ENCODE results near the gene MCC.

MCC gene

GRCh38 chr5:113243349-113243664, 244.9 kb downstream of the MCC start (continued):
- TF ChIP-seq ZNF704 (tag by site-specific recombination; IDR thresholded peaks at IDR 0.05) (no peak), SP3 (tag by site-specific recombination; IDR thresholded peaks at IDR 0.05) (no peak), ZSCAN5A (tag by site-specific recombination; IDR thresholded peaks at IDR 0.05) (no peak), REST (tag by site-specific recombination; IDR thresholded peaks at IDR 0.05) (no peak), REPIN1 (tag by site-specific recombination; IDR thresholded peaks at IDR 0.05; ENCODE audit: low read depth) (no peak)

DNA sequence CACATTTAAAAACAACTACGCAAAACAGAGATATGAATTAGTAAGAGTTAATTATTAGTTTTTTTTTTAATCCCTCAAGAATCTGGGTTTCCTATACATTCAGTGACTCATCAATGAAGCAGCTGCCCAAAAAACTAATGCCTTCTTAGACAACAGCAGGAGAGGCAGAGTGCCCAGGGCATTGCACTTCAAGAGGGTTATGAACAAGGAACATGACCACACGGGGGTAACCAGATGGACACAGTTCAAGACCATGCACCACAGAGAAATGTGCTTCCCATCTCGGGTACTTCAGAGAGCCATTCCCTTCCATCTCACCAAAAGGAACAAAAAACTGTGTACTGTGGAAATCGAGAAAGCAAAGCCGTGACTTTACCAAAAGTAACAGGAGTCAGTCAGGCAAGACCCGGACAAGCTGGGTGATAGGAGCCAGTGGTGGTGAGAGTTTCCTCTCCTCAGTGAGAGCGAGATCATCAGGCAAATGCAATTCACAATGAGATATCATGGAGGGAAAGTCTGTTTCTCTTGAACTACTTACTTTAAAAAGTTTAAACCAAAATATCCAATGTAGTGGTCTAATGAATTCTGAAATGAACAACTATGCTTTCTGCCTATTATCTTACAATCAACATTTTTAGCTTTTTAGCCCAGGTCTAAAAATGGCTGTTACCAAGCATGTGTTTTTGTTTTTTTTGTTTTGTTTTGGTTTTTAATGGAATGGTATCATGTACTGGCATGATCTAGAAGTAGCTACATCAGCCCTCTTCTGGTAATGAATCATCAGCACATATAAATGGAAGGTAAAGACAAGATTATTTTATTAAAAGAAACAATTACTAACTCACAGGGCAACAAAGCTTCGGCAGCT, 245.5 kb downstream of the MCC start:
- CTCF ChIA-PET: interaction anchor here (0.5 kb wide), 1 partner anchor 32 kb away, joined by 3 read pairs; no protein-coding TSS in a partner anchor
- no peak for TF ChIP-seq PRDM1 (tag by site-specific recombination; IDR thresholded peaks at IDR 0.05)
- TF ChIP-seq ZNF660 (tag by site-specific recombination; IDR thresholded peaks at IDR 0.05): no peak
- TF ChIP-seq HOXC10 (CRISPR knock-in tag; IDR thresholded peaks at IDR 0.05): no peak
- TF ChIP-seq PRDM2 (tag by site-specific recombination; IDR thresholded peaks at IDR 0.05; ENCODE audit: borderline replicate concordance): no peak
- no peak for TF ChIP-seq GFI1B (tag by site-specific recombination; IDR thresholded peaks at IDR 0.05)
- TF ChIP-seq PRDM10 (tag by site-specific recombination; IDR thresholded peaks at IDR 0.05): 0 out of 2 replicates have a peak, but pooled peaks have one; percentile 9
- no peak for TF ChIP-seq ZSCAN5A (tag by site-specific recombination; IDR thresholded peaks at IDR 0.05)
- TF ChIP-seq ZNF16 (tag by site-specific recombination; IDR thresholded peaks at IDR 0.05; ENCODE audit: low read depth): no peak
- peak; percentile 57 for TF ChIP-seq ZNF335 (tag by site-specific recombination; conservative IDR thresholded peaks at IDR 0.05)
- no peak for TF ChIP-seq ZNF341 (tag by site-specific recombination; IDR thresholded peaks at IDR 0.05; ENCODE audit: low read depth)
- TF ChIP-seq ZNF266 (tag by site-specific recombination; IDR thresholded peaks at IDR 0.05; ENCODE audit: low read depth): no peak
- no peak for TF ChIP-seq ZNF843 (tag by site-specific recombination; IDR thresholded peaks at IDR 0.05)
- TF ChIP-seq ZBTB8A (tag by site-specific recombination; IDR thresholded peaks at IDR 0.05): no peak
- no peak for TF ChIP-seq ZNF133 (tag by site-specific recombination; IDR thresholded peaks at IDR 0.05)

More for the DNA sequence above, 245.5 kb downstream of the MCC start:
- H3K36me3 ChIP-seq (ENCODE audit: control insufficient read depth in 2 of 2, insufficient read depth in 1 of 2, low read length in 2 of 2): no peaks in the 10 kb centered on the region
- no peaks in the 10 kb centered on the region for H3K9me3 ChIP-seq (ENCODE audit: control insufficient read depth, insufficient read depth, low read depth, low read length)
- no peak overlapping the region for H3K27ac ChIP-seq (ENCODE audit: extremely low read depth, low read depth, low read length)
- POLR2A ChIA-PET: no interaction called here
- peaks cover 12% of the 10 kb centered on the region for H3K4me1 ChIP-seq (ENCODE audit: control insufficient read depth, insufficient read depth, low read length)
- H3K4me3 ChIP-seq (ENCODE audit: low read depth, low read length): no peak overlapping the region
